Stimulated activated naive B cell treated with anti-CD40 and anti-IgM and Interleukin-4, amounts not matched to agents 10 μg/mL and 1 μg/mL and 100 μg/mL, for 72 hours (primary cell): ENCODE data around the gene WDR59.

Source experiments
- ATAC-seq, 2 donors: fragments of 150-1000 bp; cut with Tn5 transposase; replicated peaks; 2 replicates each; pipeline ENCODE4 v1.10.0; 2021; ENCODE audit warnings: moderate library complexity in 1 of 2
- DNase-seq: peaks from one replicate; pipeline ENCODE4 v3.0.0; 2021
- H3K27ac Mint-ChIP-seq: one replicate; pipeline ENCODE4 v1.8.0; 2022; ENCODE audit warnings: mild to moderate bottlenecking, mixed read lengths
- H3K27me3 Mint-ChIP-seq, 2 donors: one replicate each; pipeline ENCODE4 v1.8.0; 2022; ENCODE audit warnings: mixed read lengths in 2 of 2
- H3K36me3 Mint-ChIP-seq, 2 donors: one replicate each; pipeline ENCODE4 v1.8.0; 2022; ENCODE audit warnings: mixed read lengths in 2 of 2, mild to moderate bottlenecking in 1 of 2
- H3K4me1 Mint-ChIP-seq, 2 donors: one replicate each; pipeline ENCODE4 v1.8.0; 2022; ENCODE audit warnings: mixed read lengths in 2 of 2, mild to moderate bottlenecking in 1 of 2
- H3K4me3 Mint-ChIP-seq, 2 donors: one replicate each; pipeline ENCODE4 v1.8.0; 2022; ENCODE audit warnings: mild to moderate bottlenecking in 2 of 2, mixed read lengths in 2 of 2, moderate library complexity in 1 of 2
- H3K9me3 Mint-ChIP-seq, 2 donors: one replicate each; pipeline ENCODE4 v1.8.0; 2022; ENCODE audit warnings: mixed read lengths in 2 of 2, mild to moderate bottlenecking in 1 of 2

Gene WDR59

GRCh38 chr16:74982256-74982655, 2.7 kb downstream of the WDR59 start:
- Mint-ChIP-seq H3K27me3 (no peaks in the 10 kb centered on the region), H3K4me3 (no peak overlapping the region), H3K9me3 (no peaks in the 10 kb centered on the region), H3K36me3 (peaks cover 5 to 14% of the 10 kb centered on the region in 2 donors), H3K4me1 (peaks cover 4 to 9% of the 10 kb centered on the region in 2 donors), H3K27ac (no peak overlapping the region)
- ATAC-seq (no peak), DNase-seq (no peak)

DNA sequence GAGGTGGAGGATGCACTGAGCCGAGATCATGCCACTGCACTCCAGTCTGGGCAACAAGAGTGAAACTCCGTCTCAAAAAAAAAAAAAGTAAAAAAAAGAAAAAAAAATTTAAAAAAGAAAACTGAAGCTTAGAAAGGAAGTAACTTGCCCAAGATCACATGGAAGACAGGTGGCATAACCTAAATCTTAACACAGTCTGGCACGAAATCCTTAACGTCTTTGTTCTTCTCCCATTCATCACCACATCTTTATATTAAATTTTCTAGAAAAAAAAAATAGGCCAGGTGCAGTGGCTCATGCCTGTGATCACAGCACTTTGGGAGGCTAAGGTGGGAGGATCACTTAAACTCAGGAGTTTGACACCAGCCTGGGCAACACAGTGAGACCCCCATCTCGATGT, 9.3 kb downstream of the WDR59 start:
- H3K9me3 Mint-ChIP-seq: no peaks in the 10 kb centered on the region
- H3K4me3 Mint-ChIP-seq: no peak overlapping the region
- no peak overlapping the region for H3K27ac Mint-ChIP-seq
- H3K4me1 Mint-ChIP-seq: no peaks in the 10 kb centered on the region
- no peak for DNase-seq
- no peak for ATAC-seq
- no peaks in the 10 kb centered on the region for H3K27me3 Mint-ChIP-seq
- peaks cover 9 to 27% of the 10 kb centered on the region in 2 donors for H3K36me3 Mint-ChIP-seq

DNA sequence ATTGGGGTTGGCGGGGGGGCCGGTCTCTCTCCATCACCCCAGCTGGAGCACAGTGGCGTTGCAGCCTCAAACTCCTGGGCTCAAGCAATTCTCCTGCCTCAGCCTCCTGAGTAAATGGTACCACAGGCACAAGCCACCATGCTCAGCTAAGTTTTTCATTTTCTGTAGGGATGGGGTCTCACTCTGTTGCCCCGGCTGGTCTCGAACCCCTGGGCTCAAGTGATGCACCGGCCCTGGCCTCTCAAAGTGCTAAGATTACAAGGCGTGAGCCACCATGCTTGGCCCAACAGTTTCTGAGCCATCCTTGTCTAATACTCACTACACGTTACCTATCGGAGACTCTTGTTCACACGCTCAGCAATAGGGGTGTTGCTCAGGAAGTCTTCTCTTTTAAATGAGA, 11.6 kb downstream of the WDR59 start:
- ATAC-seq: no peak
- no peak overlapping the region for H3K27ac Mint-ChIP-seq

DNA sequence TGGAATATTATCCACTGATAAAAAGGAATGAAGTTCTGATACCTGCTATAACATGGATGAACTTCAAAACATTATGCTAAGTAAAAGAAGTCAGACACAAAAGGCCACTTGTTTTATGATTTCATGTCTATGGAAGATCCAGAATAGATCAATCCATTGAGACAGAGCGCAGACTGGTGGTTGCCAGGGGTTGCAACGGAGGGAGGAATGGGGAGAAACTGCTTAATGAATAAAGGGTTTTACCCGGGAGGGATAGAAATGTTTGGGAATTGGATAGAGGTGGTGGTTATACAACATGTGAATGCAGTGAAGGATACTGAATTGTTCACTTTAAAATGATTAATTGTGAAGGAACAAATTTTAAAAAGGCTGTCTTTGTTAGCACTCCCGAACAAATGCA, 30.2 kb downstream of the WDR59 start:
- no peak for DNase-seq
- Mint-ChIP-seq H3K4me3 (no peak overlapping the region), H3K4me1 (peaks cover 0 to 2% of the 10 kb centered on the region in 2 donors), H3K27ac (no peak overlapping the region), H3K27me3 (no peaks in the 10 kb centered on the region), H3K9me3 (no peaks in the 10 kb centered on the region), H3K36me3 (peaks cover 44 to 63% of the 10 kb centered on the region in 2 donors)
- no peak for ATAC-seq

More for the DNA sequence above, 11.6 kb downstream of the WDR59 start:
- H3K4me3 Mint-ChIP-seq: no peak overlapping the region
- H3K36me3 Mint-ChIP-seq: peaks cover 6 to 27% of the 10 kb centered on the region in 2 donors
- no peak for DNase-seq
- H3K9me3 Mint-ChIP-seq: no peaks in the 10 kb centered on the region
- no peaks in the 10 kb centered on the region for H3K27me3 Mint-ChIP-seq
- peaks cover 7% of the 10 kb centered on the region in 2 donors for H3K4me1 Mint-ChIP-seq

GRCh38 chr16:74951681-74952080, 33.2 kb downstream of the WDR59 start:
- Mint-ChIP-seq H3K4me3 (no peak overlapping the region), H3K36me3 (peaks cover 53 to 67% of the 10 kb centered on the region in 2 donors), H3K27me3 (no peaks in the 10 kb centered on the region), H3K27ac (no peak overlapping the region), H3K9me3 (no peaks in the 10 kb centered on the region), H3K4me1 (peaks cover 0 to 2% of the 10 kb centered on the region in 2 donors)
- DNase-seq: no peak
- no peak for ATAC-seq

- Mint-ChIP-seq H3K4me1 (peaks cover 0 to 2% of the 10 kb centered on the region in 2 donors), H3K4me3 (no peak overlapping the region), H3K9me3 (no peaks in the 10 kb centered on the region), H3K36me3 (peaks cover 51 to 66% of the 10 kb centered on the region in 2 donors), H3K27me3 (no peaks in the 10 kb centered on the region), H3K27ac (no peak overlapping the region)
- ATAC-seq: no peak
- DNase-seq: no peak
These were observed 33.7 kb downstream of the WDR59 start for GRCh38 chr16:74951206-74951605.

DNA sequence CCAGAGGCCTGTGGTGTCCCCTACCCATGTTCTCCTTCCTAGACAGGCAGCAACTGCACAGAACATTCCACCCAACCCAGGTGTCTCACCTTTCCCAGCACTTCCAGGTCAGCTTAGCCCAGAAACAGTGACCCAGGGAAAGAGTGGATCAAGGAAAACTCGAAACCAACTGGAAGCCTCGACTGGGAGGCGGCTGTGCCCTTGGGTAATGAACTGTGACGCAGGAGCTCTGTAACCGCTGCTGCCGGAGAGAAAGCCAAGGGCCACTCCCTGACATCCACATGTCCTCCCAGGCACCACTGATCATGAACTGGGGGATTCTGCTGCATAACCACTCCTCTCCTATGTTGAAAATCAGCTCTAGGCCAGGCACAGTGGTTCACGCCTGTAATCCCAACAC, 34.4 kb downstream of the WDR59 start:
- H3K4me3 Mint-ChIP-seq: no peak overlapping the region
- H3K36me3 Mint-ChIP-seq: peaks cover 51 to 65% of the 10 kb centered on the region in 2 donors
- no peaks in the 10 kb centered on the region for H3K9me3 Mint-ChIP-seq
- no peak overlapping the region for H3K27ac Mint-ChIP-seq
- no peak for ATAC-seq
- H3K27me3 Mint-ChIP-seq: no peaks in the 10 kb centered on the region
- DNase-seq: no peak
- H3K4me1 Mint-ChIP-seq: peaks cover 0 to 2% of the 10 kb centered on the region in 2 donors

GRCh38 chr16:74949309-74949708, 35.6 kb downstream of the WDR59 start:
- Mint-ChIP-seq H3K27ac (no peak overlapping the region), H3K27me3 (no peaks in the 10 kb centered on the region), H3K36me3 (peaks cover 50 to 63% of the 10 kb centered on the region in 2 donors), H3K4me1 (peaks cover 0 to 2% of the 10 kb centered on the region in 2 donors), H3K9me3 (no peaks in the 10 kb centered on the region), H3K4me3 (no peak overlapping the region)
- ATAC-seq (no peak), DNase-seq (no peak)

DNA sequence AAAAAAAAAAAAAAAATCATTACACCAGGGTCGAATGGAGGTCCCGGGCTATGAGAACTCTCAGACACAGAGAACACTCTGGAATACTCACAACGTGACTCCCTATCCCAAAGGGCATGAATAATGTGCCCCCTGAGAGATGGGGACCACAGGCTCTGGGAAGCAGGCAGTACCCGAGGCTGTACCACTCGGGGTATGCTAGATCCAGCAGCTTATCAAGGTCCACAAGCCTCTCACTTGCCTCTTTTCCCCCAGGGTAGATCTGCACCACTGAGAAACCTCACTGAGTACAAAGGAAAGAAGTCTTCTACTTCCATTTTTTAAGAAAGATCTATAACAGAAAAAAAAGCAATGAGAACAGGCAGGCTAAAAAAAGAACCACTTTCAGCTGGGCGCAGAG, 40.5 kb downstream of the WDR59 start:
- Mint-ChIP-seq H3K36me3 (peaks cover 63 to 66% of the 10 kb centered on the region in 2 donors), H3K27me3 (no peaks in the 10 kb centered on the region), H3K9me3 (no peaks in the 10 kb centered on the region), H3K4me3 (no peak overlapping the region), H3K27ac (no peak overlapping the region), H3K4me1 (no peaks in the 10 kb centered on the region)
- no peak for DNase-seq
- no peak for ATAC-seq

GRCh38 chr16:74942977-74943918, 41.7 kb downstream of the WDR59 start:
- Mint-ChIP-seq H3K36me3 (peaks cover 62 to 66% of the 10 kb centered on the region in 2 donors), H3K9me3 (no peaks in the 10 kb centered on the region), H3K4me1 (no peaks in the 10 kb centered on the region), H3K27me3 (no peaks in the 10 kb centered on the region), H3K4me3 (no peak overlapping the region), H3K27ac (no peak overlapping the region)
- ATAC-seq (no peak), DNase-seq (no peak)

DNA sequence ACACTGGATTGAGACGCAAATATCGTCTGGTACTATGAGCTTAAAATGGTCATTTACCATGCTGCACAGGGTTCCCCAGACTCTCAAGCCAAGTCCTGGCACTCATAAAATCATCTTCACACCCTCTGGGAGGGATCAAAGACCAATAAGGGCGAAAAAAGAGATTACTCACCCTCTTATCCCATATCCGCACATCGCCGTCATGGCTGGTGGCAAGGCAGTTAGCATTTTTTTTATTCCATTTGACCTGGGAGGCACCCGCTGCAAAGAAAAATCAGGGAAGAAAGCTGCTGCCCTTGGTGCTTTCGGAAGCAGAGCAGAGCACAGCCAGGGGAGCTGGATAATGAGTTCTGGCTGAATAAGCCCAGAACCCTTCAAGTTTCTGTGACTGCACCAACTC, 42.4 kb downstream of the WDR59 start:
- ATAC-seq (no peak), DNase-seq (no peak)
- H3K36me3 Mint-ChIP-seq: peaks cover 63 to 66% of the 10 kb centered on the region in 2 donors
- no peak overlapping the region for H3K4me3 Mint-ChIP-seq
- H3K27ac Mint-ChIP-seq: no peak overlapping the region
- no peaks in the 10 kb centered on the region for H3K4me1 Mint-ChIP-seq
- H3K27me3 Mint-ChIP-seq: no peaks in the 10 kb centered on the region
- H3K9me3 Mint-ChIP-seq: no peaks in the 10 kb centered on the region

DNA sequence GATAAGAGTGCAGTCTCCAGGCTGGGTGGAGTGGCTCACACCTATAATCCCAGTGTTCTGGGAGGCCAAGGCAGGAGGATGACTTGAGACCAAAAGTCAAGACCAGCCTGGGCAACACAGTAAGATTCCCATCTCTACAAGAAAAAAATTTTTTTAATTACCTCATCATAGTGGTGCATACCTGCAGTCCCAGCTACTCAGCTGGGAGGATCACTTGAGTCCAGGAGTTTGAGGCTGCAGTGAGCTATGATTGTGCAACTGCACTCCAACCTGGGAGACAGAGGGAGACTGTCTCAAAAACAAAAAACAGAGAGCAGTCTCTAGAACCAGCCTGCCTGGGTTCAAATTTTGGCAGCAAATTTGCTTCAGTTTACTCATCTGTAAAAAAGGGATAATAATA, 45.2 kb downstream of the WDR59 start:
- Mint-ChIP-seq H3K27ac (no peak overlapping the region), H3K4me3 (no peak overlapping the region), H3K36me3 (peaks cover 55 to 66% of the 10 kb centered on the region in 2 donors), H3K9me3 (no peaks in the 10 kb centered on the region), H3K4me1 (peaks cover 3 to 5% of the 10 kb centered on the region in 2 donors), H3K27me3 (no peaks in the 10 kb centered on the region)
- ATAC-seq: no peak
- no peak for DNase-seq

DNA sequence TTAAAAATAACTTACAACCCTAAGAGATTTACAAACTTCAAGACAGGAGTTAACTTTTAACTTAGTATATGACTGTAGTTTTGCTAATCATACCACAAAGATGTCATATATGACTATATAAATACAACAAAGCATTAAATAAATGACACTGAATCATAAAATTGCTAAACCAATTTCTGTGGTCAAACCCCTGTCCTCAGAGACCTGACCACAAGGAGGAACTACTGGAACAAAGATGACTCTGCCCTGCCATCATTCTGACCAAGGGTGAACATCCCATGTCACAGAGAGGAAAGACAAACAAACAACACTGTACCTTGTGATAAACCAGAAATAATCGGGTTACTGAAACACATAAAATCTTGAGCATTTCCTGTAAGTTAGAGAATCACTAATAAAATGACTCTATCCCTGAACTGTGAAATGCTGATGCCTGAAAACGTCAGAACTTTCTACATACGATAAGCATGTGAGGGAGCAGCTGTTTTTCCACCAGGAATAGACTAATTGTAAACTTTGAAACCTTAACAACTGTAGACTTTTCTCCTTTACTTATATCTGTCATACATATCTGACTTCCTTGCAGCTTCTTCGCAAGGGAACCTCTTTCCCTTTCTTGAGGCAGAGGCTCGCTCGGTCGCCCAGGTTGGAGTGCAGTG, 47.9 kb downstream of the WDR59 start:
- Mint-ChIP-seq H3K4me3 (no peak overlapping the region), H3K4me1 (peaks cover 3 to 5% of the 10 kb centered on the region in 2 donors), H3K36me3 (peaks cover 42 to 59% of the 10 kb centered on the region in 2 donors), H3K27me3 (no peaks in the 10 kb centered on the region), H3K27ac (no peak overlapping the region), H3K9me3 (no peaks in the 10 kb centered on the region)
- peak; percentile 98 to 99 for ATAC-seq
- DNase-seq: peak; percentile 51

DNA sequence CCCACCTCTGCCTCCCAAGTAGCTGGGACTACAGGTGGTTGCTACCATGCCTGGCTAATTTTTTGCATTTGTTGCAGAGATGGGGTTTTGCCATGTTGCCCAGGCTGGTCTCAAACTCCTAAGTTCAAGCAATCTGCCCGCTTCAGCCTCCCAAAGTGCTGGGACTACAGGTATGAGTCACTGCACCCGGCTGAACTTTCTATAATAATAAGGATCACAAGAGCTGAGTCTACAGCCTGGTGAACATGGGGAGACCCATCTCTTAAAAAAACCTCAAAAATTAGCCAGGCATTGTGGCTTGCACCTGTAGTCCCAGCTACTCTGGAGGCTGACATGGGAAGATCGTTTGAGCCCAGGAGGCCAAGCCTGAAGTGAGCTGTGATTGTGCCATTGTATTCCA, 53.5 kb downstream of the WDR59 start:
- no peak overlapping the region for H3K4me3 Mint-ChIP-seq
- DNase-seq (no peak), ATAC-seq (no peak)
- peaks cover 0 to 2% of the 10 kb centered on the region in 2 donors for H3K9me3 Mint-ChIP-seq
- no peaks in the 10 kb centered on the region for H3K4me1 Mint-ChIP-seq
- peaks cover 31 to 48% of the 10 kb centered on the region in 2 donors for H3K36me3 Mint-ChIP-seq
- H3K27me3 Mint-ChIP-seq: no peaks in the 10 kb centered on the region
- no peak overlapping the region for H3K27ac Mint-ChIP-seq

- no peaks in the 10 kb centered on the region for H3K4me1 Mint-ChIP-seq
- no peak overlapping the region for H3K4me3 Mint-ChIP-seq
- no peaks in the 10 kb centered on the region for H3K27me3 Mint-ChIP-seq
- no peak for ATAC-seq
- H3K27ac Mint-ChIP-seq: no peak overlapping the region
- peaks cover 43 to 47% of the 10 kb centered on the region in 2 donors for H3K36me3 Mint-ChIP-seq
- peaks cover 0 to 2% of the 10 kb centered on the region in 2 donors for H3K9me3 Mint-ChIP-seq
- no peak for DNase-seq
These were observed 55.3 kb downstream of the WDR59 start for GRCh38 chr16:74929636-74930035.
